Measurements from ENCODE around the gene VEGFB.

VEGFB gene

DNA sequence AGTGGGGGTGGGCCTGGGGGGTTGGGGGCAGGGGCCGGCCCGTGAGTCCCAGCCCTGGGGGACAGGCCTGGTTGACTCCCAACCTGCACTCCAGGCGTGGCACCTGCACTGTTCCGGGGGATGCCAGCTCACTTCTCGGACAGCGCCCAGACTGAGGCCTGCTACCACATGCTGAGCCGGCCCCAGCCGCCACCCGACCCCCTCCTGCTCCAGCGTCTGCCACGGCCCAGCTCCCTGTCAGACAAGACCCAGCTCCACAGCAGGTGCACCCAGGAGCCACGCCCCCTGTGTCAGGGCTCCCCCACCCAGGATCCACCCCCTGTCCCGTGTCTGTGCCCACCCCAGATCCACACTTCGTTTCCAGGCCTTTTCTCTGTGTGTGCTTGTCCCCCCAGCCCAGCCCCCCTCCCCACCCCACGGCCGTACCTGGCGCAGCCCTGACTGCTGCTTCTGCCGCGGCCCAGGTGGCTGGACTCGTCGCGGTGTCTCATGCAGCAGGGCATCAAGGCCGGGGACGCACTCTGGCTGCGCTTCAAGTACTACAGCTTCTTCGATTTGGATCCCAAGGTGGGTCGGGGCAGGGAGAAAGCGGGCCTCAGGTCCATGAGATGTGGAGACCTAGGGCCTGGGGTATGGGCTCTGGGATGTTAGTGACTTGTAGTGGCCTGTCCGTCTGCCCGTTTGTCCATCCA, 23.1 kb upstream of the VEGFB start:
- no peak for DNase-seq

DNA sequence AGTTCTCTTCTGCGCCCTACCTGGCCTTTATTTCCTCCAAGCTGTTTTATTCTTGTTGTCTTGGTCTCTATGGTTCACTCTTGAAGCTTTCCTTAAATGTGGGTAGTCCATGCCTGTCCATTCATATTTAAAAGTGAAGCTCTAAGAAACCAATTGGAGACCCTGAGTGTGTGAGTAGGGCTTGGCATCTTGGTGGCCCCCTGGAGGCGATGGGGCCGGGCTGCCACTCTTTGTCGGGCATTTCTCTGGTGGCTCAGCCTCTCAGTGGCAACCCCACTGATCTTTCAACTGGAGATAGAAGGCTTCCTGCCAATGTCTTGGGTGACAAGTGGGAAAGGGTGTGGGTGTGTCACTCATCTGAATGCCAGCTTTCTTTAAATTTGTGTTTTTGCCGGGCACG, 17.5 kb upstream of the VEGFB start:
- DNase-seq = no peak

DNA sequence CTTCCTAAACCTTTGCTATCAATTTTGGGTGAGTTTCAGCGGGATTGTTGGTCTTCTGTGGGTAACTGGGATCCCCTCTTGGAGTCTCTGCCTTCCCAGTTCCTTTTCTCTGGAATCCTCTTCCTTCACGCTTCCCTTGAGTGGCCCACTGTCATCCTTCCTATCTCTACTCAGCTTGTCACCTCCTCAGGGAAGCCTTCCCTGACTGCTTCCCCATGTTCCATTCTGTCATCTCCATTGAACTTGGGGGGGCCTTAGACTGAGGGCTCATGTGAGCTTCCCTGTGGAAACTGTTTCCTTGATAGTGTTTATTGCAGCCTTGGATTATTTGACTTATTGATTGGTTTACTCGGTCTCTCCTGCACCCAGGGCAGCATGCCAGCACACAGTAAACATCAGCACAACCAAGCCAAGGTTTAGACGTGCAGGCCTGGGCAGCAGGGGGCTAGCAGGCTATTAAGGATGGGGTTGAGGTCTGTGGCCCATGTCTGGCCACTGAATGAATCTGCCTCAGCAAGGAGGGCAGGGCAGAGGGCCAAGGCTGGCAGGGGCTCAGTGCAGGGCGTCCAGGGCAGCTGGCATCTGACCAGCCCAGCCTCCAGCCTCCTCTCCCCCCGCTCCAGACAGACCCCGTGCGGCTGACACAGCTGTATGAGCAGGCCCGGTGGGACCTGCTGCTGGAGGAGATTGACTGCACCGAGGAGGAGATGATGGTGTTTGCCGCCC, 15.6 kb upstream of the VEGFB start:
- DNase-seq = no peak

DNA sequence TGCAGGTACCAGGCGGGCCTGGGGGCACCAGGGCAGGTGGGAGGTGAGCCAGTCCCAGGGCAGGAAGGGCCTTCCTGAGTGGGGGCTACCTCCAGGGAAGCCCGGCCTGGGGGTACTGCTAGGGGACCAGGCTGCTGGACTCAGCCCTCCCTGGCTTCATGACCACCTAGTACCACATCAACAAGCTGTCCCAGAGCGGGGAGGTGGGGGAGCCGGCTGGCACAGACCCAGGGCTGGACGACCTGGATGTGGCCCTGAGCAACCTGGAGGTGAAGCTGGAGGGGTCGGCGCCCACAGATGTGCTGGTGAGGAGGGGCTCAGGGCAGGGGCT, 15.1 kb upstream of the VEGFB start:
- DNase-seq = no peak

DNA sequence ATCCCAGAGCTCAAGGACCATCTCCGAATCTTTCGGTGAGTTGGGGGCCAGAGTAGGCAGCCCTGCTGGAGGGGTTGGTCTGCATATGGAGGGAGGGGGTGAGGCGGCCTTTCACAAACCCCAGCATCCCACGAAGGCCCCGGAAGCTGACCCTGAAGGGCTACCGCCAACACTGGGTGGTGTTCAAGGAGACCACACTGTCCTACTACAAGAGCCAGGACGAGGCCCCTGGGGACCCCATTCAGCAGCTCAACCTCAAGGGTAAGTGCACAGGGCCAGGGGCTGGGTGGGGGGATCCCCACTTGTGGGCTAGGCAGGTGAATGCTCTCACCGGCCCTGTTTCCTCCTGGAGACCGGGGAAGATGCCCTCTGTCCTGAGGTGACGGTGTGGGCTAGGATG, 14.6 kb upstream of the VEGFB start:
- DNase-seq = no peak

DNA sequence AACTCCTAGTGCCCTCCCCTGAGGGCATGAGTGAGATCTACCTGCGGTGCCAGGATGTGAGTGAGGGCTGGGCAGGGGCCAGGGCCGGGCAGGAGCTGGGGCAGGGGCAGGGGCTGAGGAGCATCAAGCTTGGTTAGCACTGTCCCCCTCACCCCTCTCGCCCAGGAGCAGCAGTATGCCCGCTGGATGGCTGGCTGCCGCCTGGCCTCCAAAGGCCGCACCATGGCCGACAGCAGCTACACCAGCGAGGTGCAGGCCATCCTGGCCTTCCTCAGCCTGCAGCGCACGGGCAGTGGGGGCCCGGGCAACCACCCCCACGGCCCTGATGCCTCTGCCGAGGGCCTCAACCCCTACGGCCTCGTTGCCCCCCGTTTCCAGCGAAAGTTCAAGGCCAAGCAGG, 14.1 kb upstream of the VEGFB start:
- no peak for DNase-seq

DNA sequence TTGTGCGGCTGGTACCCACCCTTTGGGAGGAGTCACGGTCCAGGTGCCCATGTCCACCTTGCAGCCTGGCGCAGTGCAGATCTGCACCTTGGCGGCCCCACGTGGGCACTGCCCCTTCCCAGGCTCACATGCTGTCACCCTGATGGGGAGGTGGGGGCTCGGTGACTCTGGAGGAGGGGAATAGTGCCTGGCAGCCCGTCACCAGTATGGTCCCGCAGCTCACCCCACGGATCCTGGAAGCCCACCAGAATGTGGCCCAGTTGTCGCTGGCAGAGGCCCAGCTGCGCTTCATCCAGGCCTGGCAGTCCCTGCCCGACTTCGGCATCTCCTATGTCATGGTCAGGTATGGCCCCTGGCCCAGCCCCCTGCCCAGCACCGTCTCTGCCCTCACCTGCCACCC, 13.6 kb upstream of the VEGFB start:
- DNase-seq = no peak

DNA sequence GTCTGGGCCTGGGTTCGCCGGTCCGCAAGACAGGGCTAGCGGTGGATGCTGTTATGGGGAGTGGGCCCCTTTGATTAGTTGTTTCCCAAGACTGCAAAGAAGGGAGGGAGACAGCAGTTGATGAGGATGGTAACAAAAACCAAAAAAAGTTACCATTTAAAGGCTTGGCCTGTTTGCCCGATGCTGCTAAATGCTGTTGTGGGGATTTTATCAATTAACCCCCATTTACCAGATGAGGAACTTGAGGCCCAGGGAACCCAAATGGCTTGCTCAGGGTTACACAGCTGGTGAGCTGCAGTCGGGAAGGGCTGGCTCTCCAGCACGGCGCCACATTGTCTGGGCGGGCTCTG, 11.8 kb upstream of the VEGFB start:
- DNase-seq = no peak

DNA sequence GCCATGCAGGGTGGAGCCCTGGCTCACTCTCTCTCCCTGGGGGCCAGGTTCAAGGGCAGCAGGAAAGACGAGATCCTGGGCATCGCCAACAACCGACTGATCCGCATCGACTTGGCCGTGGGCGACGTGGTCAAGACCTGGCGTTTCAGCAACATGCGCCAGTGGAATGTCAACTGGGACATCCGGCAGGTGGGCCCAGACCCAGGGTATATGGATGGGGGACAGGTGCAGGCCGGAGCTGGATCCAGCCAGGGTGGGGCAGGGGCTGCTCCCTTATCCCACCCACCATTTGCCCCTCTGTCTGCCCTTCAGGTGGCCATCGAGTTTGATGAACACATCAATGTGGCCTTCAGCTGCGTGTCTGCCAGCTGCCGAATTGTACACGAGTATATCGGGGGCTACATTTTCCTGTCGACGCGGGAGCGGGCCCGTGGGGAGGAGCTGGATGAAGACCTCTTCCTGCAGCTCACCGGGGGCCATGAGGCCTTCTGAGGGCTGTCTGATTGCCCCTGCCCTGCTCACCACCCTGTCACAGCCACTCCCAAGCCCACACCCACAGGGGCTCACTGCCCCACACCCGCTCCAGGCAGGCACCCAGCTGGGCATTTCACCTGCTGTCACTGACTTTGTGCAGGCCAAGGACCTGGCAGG, 11.3 kb upstream of the VEGFB start:
- no peak for DNase-seq

DNA sequence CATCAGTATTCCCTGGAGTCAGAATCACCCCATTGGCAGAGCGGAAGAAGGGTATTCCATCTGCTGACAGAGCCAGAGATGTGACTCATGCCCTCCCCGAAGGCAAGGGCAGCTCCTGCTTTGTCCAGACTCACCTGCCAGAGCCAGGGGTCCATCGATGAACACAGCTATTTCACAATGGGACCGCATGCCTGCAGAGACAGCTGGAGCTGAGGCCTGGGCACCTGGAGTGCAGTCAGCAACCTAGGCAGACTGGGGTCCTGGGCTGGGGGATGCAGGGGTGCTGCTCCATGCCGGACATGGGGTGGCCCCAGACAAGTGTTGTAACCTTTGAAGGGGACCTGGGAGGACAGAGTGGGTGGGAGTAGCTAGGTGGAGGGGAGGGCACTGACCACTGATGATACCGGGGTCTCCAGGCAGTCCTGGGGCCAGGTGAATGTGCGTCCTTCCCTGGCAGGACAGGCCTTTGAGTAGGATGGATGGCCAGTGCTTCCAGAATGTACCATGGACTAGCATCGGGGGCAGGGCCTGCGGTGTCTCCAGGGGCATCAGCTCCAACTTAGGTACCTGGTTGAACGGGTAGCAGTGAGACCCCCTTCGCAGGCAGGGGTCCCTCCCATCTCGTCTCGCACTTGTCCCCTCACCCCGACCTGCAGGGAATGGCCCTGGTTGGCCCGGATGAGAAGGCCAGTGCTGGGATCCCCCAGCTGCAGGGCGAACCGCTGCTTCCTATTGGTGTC, 10.1 kb upstream of the VEGFB start:
- DNase-seq = no peak

DNA sequence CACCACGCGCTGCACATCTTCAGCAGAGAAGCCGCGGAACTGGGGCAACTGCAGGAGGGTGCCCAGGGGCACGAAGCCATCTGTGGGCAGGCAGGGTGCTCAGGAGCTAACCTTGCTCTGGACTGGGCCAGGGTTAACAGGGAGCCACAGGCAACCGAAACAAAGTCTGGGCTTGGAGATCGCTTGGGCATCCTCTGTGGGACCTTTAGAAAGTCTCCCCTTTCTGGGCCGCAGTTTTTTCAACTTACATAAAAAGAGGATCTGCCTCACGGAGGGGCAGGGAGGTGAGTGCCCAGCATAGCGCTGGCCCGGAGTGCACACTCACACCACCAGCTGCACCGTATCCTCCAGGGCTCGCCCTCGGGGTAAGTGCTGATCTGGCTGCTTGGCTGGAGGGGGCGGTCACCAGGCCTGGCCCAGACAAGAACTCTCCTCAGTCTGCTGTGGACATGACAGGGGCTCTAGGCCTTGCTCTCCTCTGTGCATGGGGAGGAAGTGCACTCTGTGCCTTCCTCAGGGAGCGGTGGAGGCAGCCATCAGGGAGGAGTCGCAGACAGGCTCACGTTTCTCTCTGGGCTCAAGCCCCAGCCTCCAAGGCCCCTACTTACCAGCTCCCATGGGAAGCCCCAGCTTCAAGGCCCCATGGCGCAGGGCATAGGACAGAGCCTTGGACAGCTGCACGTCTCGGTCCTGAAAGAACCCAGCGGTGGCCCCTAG, 9.3 kb upstream of the VEGFB start:
- DNase-seq = no peak

DNA sequence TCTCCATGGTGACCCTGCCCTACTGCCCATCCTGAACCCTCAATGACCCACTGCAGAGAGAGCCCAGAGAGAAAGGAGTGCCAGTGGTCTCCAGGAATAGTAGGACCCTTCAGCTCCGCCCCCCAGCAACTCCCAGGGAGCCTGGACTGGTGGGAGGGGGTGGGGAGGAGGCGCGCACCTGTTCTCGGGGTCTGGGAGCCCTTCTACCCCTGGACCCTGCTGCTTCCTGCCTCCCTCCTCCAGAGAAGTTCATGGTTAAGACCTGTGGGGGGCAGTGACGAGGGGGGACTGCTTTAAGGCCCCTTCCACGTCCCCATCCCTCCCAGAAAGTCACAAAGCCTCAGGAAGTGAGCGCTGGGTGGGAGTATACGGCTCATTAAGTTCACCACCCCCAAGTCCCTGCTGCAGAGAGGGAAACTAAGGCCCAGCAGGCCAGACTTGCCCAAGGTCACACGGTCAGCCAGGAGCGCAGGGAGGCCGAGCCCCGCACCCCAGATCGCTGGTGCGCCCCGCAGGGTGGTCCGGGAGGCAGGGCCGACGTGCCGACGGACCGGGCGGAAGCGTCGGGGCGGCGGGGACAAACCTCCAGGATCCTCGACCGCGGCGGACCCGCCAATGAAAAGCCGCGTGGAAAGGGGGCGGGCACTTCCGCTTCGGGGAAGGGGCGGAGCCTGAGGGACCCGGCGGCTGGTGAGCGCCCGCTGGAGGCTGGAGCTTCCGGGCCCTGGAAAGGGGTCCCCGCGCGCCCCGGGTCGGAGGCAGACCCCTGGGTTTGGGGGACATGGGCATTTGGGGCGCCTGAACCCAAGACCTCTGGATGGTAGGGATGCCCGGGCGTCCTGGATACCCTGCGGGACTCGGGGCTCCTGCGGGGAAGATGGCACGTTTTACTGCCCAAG, 8.5 kb upstream of the VEGFB start, which contains the start of the genes NUDT22 and TRPT1:
NUDT22 (plus strand) TSS at position 667 of the 899 bp plus-strand sequence. CDS start 379 bp downstream, outside the sequence.
TRPT1 (minus strand) TSS at position 579 of the 899 bp plus-strand sequence; CDS start at position 253, 326 bp downstream.
- DNase-seq = peak; percentile 95

DNA sequence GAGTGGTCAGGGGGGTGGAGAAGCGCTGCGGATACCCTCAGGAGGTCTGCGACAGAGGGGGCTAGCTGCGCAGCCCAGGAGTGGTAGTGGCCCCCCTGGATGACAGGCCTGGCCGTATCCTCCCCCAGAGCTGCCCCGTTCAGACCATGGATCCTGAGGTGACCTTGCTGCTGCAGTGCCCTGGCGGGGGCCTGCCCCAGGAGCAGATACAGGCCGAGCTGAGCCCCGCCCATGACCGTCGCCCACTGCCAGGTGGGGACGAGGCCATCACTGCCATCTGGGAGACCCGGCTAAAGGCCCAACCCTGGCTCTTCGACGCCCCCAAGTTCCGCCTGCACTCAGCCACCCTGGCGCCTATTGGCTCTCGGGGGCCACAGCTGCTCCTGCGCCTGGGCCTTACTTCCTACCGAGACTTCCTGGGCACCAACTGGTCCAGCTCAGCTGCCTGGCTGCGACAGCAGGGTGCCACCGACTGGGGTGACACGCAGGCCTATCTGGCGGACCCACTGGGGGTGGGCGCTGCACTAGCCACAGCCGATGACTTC, 7.8 kb upstream of the VEGFB start:
- no peak for DNase-seq

DNA sequence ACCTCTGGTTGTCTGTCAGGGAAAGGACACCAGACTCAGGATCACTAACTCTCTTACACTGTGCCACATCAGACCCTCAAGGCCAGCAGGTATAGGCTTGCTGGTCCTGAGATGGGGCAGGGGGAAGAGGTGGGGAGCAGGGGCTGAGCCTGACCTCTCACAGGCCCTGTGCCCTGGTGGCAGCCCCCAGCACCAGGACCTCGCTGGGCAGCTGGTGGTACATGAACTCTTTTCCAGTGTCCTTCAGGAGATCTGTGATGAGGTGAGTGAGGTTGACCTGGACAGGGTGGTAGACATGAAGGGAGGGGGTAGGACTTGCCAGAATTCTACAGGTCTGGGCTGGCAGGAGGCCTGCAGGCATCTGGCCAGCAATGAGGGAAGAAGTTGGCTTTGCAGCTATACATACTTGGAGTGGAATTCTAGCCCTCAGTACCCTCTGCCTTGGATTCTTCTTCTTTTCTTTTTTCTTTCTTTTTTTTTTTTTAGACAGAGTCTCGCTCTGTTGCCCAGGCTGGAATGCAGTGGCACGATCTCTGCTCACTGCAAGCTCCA, 6.9 kb upstream of the VEGFB start:
- no peak for DNase-seq

DNA sequence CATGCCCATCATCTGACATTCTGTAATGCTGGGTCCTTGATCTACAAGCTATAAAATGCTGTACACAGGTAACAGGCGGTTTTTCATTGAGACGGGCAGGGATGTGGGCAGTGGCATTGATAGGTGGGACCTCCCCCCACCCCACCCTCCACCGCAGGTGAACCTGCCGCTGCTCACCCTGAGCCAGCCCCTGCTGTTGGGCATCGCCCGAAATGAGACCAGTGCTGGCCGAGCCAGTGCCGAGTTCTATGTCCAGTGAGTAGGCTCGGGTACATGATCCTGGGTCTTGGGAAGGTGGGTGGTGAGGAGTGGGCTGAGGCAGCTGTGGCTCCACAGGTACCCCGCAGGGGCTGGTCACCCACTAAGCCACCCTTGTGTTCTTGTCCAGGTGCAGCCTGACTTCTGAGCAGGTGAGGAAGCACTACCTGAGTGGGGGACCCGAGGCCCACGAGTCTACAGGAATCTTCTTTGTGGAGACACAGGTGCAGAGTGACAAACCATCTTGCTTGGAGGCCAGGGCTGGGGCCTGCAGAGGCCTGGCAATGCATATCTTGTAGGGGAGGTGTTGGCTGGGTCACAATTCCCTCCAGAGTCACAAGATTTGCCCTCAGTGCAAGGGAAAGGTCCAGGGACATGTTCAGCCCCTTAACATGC, 5.2 kb upstream of the VEGFB start:
- no peak for DNase-seq

DNA sequence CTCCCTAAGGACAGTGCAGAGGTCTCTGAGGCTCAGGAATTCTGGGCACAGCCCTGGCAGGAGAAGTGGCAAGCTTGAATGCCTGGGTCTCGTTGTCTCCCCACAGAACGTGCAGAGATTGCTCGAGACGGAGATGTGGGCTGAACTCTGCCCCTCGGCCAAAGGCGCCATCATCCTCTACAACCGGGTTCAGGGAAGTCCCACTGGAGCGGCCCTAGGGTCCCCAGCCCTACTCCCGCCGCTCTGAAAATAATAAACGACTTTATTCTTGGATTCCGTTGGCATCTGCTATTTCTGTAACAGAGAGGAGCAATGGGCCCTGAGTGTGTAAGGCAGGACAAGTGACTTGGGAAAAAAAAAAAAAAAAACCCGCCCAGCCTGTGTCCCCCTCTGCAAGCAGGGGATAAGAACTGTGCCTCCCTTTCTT, 4.6 kb upstream of the VEGFB start:
- no peak for DNase-seq

DNA sequence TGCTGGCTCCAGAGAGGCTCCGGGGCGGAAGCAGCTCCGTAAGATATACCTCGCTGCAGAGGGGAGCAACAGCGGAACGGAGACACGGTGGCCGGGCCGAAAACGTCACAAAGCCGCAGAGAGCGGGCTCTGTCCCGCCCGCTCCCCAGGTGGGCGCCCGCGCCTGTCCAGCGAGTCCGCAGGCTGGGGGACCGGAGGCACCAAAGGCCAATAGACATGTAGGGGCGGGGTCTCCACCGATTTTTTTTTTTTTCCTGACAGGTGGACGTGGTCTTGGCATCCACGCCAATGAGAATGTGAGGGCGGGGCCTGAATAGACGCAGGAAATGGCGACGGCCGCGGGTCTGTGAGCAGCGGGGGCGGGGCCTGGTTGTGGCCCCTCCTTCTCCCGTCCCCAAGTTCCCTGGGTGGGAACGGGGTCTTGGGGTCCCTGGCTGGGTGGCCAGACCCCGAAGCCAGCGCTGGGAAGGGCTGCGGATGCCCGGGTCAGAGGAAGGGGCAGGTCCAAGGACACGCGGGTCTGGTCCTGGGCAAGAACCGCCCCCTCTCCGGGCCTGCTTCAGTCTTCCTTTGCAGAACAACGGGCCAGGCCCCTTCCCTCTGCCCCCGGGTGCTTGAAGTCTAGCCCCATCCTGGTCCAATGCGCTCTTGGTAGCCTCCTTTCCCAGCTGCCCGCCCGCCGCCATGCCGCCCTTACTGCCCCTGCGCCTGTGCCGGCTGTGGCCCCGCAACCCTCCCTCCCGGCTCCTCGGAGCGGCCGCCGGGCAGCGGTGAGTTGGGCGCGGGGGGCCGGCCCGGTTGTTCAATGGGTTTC, 4.0 kb upstream of the VEGFB start, which contains the start of gene DNAJC4:
DNAJC4 (plus strand) TSS at position 378 of the 814 bp plus-strand sequence; CDS start at position 685, 307 bp downstream.
- peak; percentile 98 for DNase-seq

DNA sequence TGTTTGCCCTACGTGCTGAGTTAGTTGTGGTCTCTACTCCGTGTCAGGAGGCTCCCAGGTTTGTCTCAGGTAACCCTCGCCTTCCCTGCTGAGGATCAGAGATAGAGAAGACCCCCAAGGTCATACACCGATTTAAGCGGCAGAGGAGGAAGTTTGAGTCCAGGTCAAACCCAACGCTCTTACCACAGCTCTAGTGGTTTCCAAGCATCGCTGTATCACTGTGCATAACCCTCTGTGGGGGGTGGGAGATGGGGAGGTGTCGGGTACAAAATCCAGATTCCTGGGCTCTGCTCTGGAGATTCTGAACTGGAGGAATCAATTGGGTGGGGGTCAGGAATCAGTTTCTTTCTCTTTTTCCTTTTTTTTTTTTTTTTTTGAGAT, 3.4 kb upstream of the VEGFB start:
- DNase-seq = no peak

DNA sequence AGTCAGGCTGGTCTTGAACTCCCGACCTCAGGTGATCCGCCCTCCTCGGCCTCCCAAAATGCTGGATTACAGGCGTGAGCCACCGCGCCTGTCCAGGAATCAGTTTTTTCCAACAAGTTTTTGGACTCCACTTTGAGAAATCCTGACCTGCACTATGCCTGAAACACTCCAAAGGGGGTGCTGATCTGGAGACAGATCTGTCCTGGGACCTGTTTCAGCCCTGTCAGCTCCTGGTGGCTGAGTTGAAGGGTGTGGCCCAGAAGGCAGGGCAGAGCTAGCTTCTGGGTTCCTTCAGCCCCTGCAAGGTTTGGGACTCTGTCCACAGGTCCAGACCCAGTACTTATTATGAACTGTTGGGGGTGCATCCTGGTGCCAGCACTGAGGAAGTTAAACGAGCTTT, 2.8 kb upstream of the VEGFB start:
- no peak for DNase-seq
